ENCODE results near the gene ST13. TPM values are rescaled to one million over a fixed set of nuclear protein-coding genes. Genes with fewer than 3 reads are reported as not detected.

The ST13 gene
- total and polyA plus RNA-seq, 9 of the 15 experiments (the other 6 are each of a cell fraction or from before 2014, with no cell fraction given), result 53.6 to 311 (median 195) TPM

DNA sequence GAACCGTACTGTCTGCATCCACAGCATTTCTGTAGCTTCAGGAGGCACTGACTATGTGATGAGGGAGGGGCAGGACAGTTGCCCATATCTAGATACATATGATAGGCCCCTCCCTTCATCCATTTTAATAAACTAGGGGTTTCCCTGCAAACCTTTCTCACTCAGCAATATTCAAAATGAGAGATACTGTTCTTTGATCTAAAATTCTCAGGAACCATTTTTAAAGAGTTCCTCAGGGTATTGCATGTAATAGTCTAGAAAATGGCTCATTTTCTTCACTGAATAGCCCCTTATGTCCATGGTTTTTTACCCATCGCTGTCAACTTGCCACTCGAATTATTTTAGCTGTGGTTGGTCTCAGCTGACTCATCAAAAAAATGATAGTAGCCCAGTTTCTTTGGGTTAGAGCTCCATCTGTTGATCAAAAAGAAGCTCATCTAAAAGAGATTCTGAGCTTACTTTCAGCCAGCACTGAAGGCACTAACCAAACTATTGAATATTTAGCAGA, 42.5 kb upstream of the ST13 start:
- DNase-seq (ENCODE audit: extremely low read depth in 1 of 4, low spot score in 3 of 4), result peak; percentile 23 to 66 (median 34)
- no TSS peak for BruUV-seq (replicated peaks)
- Histone ChIP-seq H3K9ac (ENCODE audit: insufficient read depth in 1 of 2, low read depth in 2 of 2, low read length in 2 of 2) (no peak overlapping the region), H3K4me3 (no peak overlapping the region), H3K4me2 (ENCODE audit: insufficient read depth, low read length) (peak overlapping the region; percentile 36; the same call in 1 of the 2 replicates), H3K36me3 (ENCODE audit: control insufficient read depth, insufficient read depth, low read length) (0 out of 3 replicates have a peak, but pooled peaks cover 2% of the 10 kb centered on the region), H2AFZ (ENCODE audit: low read depth, low read length) (peak overlapping the region; percentile 77), H3K79me2 (ENCODE audit: control insufficient read depth, insufficient read depth, low read length) (no peaks in the 10 kb centered on the region), H3K27me3 (ENCODE audit: control insufficient read depth in 2 of 2, insufficient read depth in 2 of 2, low read length in 2 of 2) (no peaks in the 10 kb centered on the region), H3K9me3 (replicated peaks; ENCODE audit: control insufficient read depth, insufficient read depth, low read depth, low read length) (no peaks in the 10 kb centered on the region), H3K4me1 (replicated peaks in 1 of 2; ENCODE audit: control insufficient read depth in 2 of 2, insufficient read depth in 2 of 2, low read length in 2 of 2) (peaks cover 0 to 4% of the 10 kb centered on the region in 2 experiments; a peak in 2 of 5 replicates), H3K27ac (ENCODE audit: extremely low read depth, low read depth, low read length) (0 out of 3 replicates have a peak overlapping the region, but pooled peaks have one; percentile 38), H4K20me1 (replicated peaks; ENCODE audit: control insufficient read depth, insufficient read depth, low read length) (no peaks in the 10 kb centered on the region), H3K9me1 (ENCODE audit: control insufficient read depth, insufficient read depth, low read length) (no peaks in the 10 kb centered on the region)
- ChIA-PET CTCF (ENCODE audit: low intra/inter-chr PET ratio) (interaction anchor here (0.7 to 1.0 kb wide), 3 partner anchors 216 to 1364 kb away, joined by 3 to 9 read pairs (median 4); no protein-coding TSS in a partner anchor), POLR2A (interaction anchor here (0.6 to 0.9 kb wide), 5 partner anchors 9 to 855 kb away, joined by 3 read pairs; partner anchors contain the start of gene XPNPEP3)
- intact Hi-C loops (cut with micrococcal nuclease), result loop anchor here (1.0 to 10.0 kb wide), 2 partner anchors 216 to 244 kb away; no protein-coding TSS in a partner anchor
- WGBS (ENCODE audit: insufficient coverage, low coverage, missing lambda C conversion rate), result 30% methylated on average over 3 of the region's 3 CpGs
- in situ Hi-C loops (cut with MboI), result loop anchor here (10.0 kb wide), 2 partner anchors 244 to 344 kb away; no protein-coding TSS in a partner anchor
- FAIRE-seq, result peak; percentile 92
- peak; percentile 74 for ATAC-seq
- TF ChIP-seq, protein P1, sequence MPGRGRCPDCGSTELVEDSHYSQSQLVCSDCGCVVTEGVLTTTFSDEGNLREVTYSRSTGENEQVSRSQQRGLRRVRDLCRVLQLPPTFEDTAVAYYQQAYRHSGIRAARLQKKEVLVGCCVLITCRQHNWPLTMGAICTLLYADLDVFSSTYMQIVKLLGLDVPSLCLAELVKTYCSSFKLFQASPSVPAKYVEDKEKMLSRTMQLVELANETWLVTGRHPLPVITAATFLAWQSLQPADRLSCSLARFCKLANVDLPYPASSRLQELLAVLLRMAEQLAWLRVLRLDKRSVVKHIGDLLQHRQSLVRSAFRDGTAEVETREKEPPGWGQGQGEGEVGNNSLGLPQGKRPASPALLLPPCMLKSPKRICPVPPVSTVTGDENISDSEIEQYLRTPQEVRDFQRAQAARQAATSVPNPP (IDR thresholded peaks at IDR 0.05; ENCODE audit: borderline replicate concordance, insufficient read depth, insufficient read length), result no peak
- TF ChIP-seq, protein P2, sequence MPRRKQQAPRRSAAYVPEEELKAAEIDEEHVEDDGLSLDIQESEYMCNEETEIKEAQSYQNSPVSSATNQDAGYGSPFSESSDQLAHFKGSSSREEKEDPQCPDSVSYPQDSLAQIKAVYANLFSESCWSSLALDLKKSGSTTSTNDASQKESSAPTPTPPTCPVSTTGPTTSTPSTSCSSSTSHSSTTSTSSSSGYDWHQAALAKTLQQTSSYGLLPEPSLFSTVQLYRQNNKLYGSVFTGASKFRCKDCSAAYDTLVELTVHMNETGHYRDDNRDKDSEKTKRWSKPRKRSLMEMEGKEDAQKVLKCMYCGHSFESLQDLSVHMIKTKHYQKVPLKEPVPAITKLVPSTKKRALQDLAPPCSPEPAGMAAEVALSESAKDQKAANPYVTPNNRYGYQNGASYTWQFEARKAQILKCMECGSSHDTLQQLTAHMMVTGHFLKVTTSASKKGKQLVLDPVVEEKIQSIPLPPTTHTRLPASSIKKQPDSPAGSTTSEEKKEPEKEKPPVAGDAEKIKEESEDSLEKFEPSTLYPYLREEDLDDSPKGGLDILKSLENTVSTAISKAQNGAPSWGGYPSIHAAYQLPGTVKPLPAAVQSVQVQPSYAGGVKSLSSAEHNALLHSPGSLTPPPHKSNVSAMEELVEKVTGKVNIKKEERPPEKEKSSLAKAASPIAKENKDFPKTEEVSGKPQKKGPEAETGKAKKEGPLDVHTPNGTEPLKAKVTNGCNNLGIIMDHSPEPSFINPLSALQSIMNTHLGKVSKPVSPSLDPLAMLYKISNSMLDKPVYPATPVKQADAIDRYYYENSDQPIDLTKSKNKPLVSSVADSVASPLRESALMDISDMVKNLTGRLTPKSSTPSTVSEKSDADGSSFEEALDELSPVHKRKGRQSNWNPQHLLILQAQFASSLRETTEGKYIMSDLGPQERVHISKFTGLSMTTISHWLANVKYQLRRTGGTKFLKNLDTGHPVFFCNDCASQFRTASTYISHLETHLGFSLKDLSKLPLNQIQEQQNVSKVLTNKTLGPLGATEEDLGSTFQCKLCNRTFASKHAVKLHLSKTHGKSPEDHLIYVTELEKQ (CRISPR knock-in tag; IDR thresholded peaks at IDR 0.05), result no peak
- TF ChIP-seq PHF21A (IDR thresholded peaks at IDR 0.05; ENCODE audit: borderline replicate concordance, low read depth) (no peak), RAD21 (CRISPR knock-in tag; conservative IDR thresholded peaks at IDR 0.05 in 1 of 2, IDR thresholded peaks at IDR 0.05 in 1 of 2) (peak; percentile 65 to 75), HLTF (IDR thresholded peaks at IDR 0.05) (no peak), CC2D1A (IDR thresholded peaks at IDR 0.05) (0 out of 2 replicates have a peak, but pooled peaks have one; percentile 16), C11orf30 (IDR thresholded peaks at IDR 0.05; ENCODE audit: low read depth) (peak; percentile 99), CHD1 (IDR thresholded peaks at IDR 0.05; ENCODE audit: low read length) (no peak)

Measured in K562 (cell line).